Measurements from ENCODE around the gene CENPM.

GRCh38 chr22:41929418-41929810, 17.5 kb downstream of the CENPM start:
- TF ChIP-seq EZH2phosphoT487 (IDR thresholded peaks at IDR 0.05; ENCODE audit: low read depth, severe bottlenecking, unreplicated experiment) (no peak), CTCF (IDR thresholded peaks at IDR 0.05; ENCODE audit: poor library complexity) (no peak), EZH2 (IDR thresholded peaks at IDR 0.05; ENCODE audit: borderline replicate concordance) (no peak)
